DND-41 (cell line): Measurements from ENCODE around the gene ZNF652.

ENCODE experiments used
- ATAC-seq: fragments of 200-7000 bp; cut with Tn5 transposase; 3 replicates; pipeline ENCODE4 v1.9.1; 2021; ENCODE audit warnings: low read depth; ENCODE audit not compliant: insufficient read depth
- DNase-seq: peaks from one replicate; pipeline ENCODE4 v3.0.0-alpha.2; 2020
- H2AFZ ChIP-seq: 2 replicates; pipeline ENCODE4 v1.6.0; 2012; ENCODE audit warnings: low read depth, low read length
- H3K27ac ChIP-seq: 2 replicates; pipeline ENCODE4 v1.5.1; 2012; ENCODE audit warnings: low read length, inconsistent platforms
- H3K27me3 ChIP-seq: fragments of 200-600 bp; sonication (generic); 2 replicates; pipeline ENCODE4 v1.6.0; 2012; ENCODE audit warnings: low read length, mild to moderate bottlenecking, inconsistent platforms; ENCODE audit not compliant: insufficient read depth, poor library complexity
- H3K36me3 ChIP-seq: 2 replicates; pipeline ENCODE4 v1.5.1; 2012; ENCODE audit warnings: low read length, inconsistent platforms; ENCODE audit not compliant: insufficient read depth
- H3K4me1 ChIP-seq: 2 replicates; pipeline ENCODE4 v1.5.1; 2012; ENCODE audit warnings: mild to moderate bottlenecking, low read length; ENCODE audit not compliant: insufficient read depth
- H3K4me2 ChIP-seq: 2 replicates; pipeline ENCODE4 v1.6.0; 2012; ENCODE audit warnings: mild to moderate bottlenecking, moderate library complexity, low read length, inconsistent platforms; ENCODE audit not compliant: insufficient read depth
- H3K4me3 ChIP-seq, 2 experiments: fragments of 200-600 bp in 1 of 2; shearing (Covaris generic) in 1 of 2; 2 replicates each; pipeline ENCODE4 v1.5.1; 2012 to 2016; ENCODE audit warnings: inconsistent platforms in 2 of 2, low read length in 2 of 2, mild to moderate bottlenecking in 2 of 2, low read depth in 1 of 2, moderate library complexity in 1 of 2
- H3K79me2 ChIP-seq: 2 replicates; pipeline ENCODE4 v1.6.0; 2012; ENCODE audit warnings: low read length, inconsistent platforms; ENCODE audit not compliant: insufficient read depth
- H3K9ac ChIP-seq: 2 replicates; pipeline ENCODE4 v1.6.0; 2012; ENCODE audit warnings: low read depth, mild to moderate bottlenecking, inconsistent platforms, low read length, moderate library complexity
- H3K9me3 ChIP-seq: 2 replicates; pipeline ENCODE4 v1.5.1; 2012; ENCODE audit warnings: low read length, moderate library complexity, mild to moderate bottlenecking, inconsistent platforms; ENCODE audit not compliant: insufficient read depth, severe bottlenecking
- H4K20me1 ChIP-seq: 2 replicates; pipeline ENCODE4 v1.6.0; 2012; ENCODE audit warnings: low read length; ENCODE audit not compliant: insufficient read depth
- CTCF ChIP-seq: IDR thresholded peaks from 2 replicates; pipeline ENCODE4 v1.5.1; 2012; ENCODE audit warnings: borderline replicate concordance, low read length, moderate library complexity, mild to moderate bottlenecking; ENCODE audit not compliant: poor library complexity, severe bottlenecking; ENCODE audit errors: extremely low read depth
- EZH2 ChIP-seq: IDR thresholded peaks from 3 replicates; pipeline ENCODE4 v1.6.1; 2012; ENCODE audit warnings: borderline replicate concordance, low read depth, mild to moderate bottlenecking, moderate library complexity, low read length, inconsistent platforms; ENCODE audit not compliant: severe bottlenecking

Gene ZNF652

GRCh38 chr17:49373115-49373514 is 11.1 kb upstream of the ZNF652 start:
- no peak for ATAC-seq
- H2AFZ ChIP-seq = no peak overlapping the region
- H3K9me3 ChIP-seq = no peaks in the 10 kb centered on the region

GRCh38 chr17:49372425-49372824 is 10.4 kb upstream of the ZNF652 start:
- TF ChIP-seq EZH2 (no peak), CTCF (no peak)
- no peak for ATAC-seq
- Histone ChIP-seq H3K9me3 (no peaks in the 10 kb centered on the region), H3K4me2 (no peak overlapping the region), H3K36me3 (no peaks in the 10 kb centered on the region), H3K27me3 (no peaks in the 10 kb centered on the region), H3K4me1 (no peaks in the 10 kb centered on the region), H2AFZ (no peak overlapping the region), H4K20me1 (no peaks in the 10 kb centered on the region), H3K27ac (no peak overlapping the region), H3K79me2 (no peaks in the 10 kb centered on the region), H3K4me3 (no peak overlapping the region), H3K9ac (no peak overlapping the region)
- no peak for DNase-seq

More at GRCh38 chr17:49373115-49373514, 11.1 kb upstream of the ZNF652 start:
- H3K27me3 ChIP-seq = no peaks in the 10 kb centered on the region
- TF ChIP-seq CTCF (no peak), EZH2 (no peak)
- no peak overlapping the region for H3K27ac ChIP-seq
- no peaks in the 10 kb centered on the region for H3K36me3 ChIP-seq
- no peak overlapping the region for H3K4me2 ChIP-seq
- H3K4me3 ChIP-seq = no peak overlapping the region
- DNase-seq = no peak
- no peaks in the 10 kb centered on the region for H4K20me1 ChIP-seq
- no peaks in the 10 kb centered on the region for H3K79me2 ChIP-seq
- no peaks in the 10 kb centered on the region for H3K4me1 ChIP-seq
- no peak overlapping the region for H3K9ac ChIP-seq

GRCh38 chr17:49370971-49371834 is 9.2 kb upstream of the ZNF652 start:
- ATAC-seq (no peak), DNase-seq (no peak)
- no peaks in the 10 kb centered on the region for H3K36me3 ChIP-seq
- H3K79me2 ChIP-seq = no peaks in the 10 kb centered on the region
- no peaks in the 10 kb centered on the region for H3K9me3 ChIP-seq
- H3K4me3 ChIP-seq = no peak overlapping the region
- no peaks in the 10 kb centered on the region for H3K27me3 ChIP-seq
- no peak overlapping the region for H3K27ac ChIP-seq
- no peak overlapping the region for H3K9ac ChIP-seq
- no peak overlapping the region for H2AFZ ChIP-seq
- no peaks in the 10 kb centered on the region for H3K4me1 ChIP-seq
- H4K20me1 ChIP-seq = no peaks in the 10 kb centered on the region
- H3K4me2 ChIP-seq = no peak overlapping the region
- no peak for TF ChIP-seq EZH2
- TF ChIP-seq CTCF = no peak
